Embryonic facial prominence (tissue), 1 donor: ENCODE results near the gene SAMD13.

Experiments
- DNase-seq: peaks from one replicate; pipeline ENCODE4 v3.0.0-alpha.2; 2016; ENCODE audit errors: extremely low spot score

SAMD13 gene

GRCh38 chr1:84345220-84345619 lies 43.7 kb downstream of the SAMD13 start:
- no peak for DNase-seq

- DNase-seq: no peak
These were observed 45.9 kb downstream of the SAMD13 start for GRCh38 chr1:84347271-84347931.

GRCh38 chr1:84347932-84348555 lies 46.5 kb downstream of the SAMD13 start:
- no peak for DNase-seq

- DNase-seq: no peak
These were observed 47.3 kb downstream of the SAMD13 start for GRCh38 chr1:84348759-84349158.

GRCh38 chr1:84350104-84350503 lies 48.6 kb downstream of the SAMD13 start:
- no peak for DNase-seq

- DNase-seq: no peak
These were observed 49.0 kb downstream of the SAMD13 start for GRCh38 chr1:84350550-84350949.

GRCh38 chr1:84352298-84353106 lies 51.0 kb downstream of the SAMD13 start:
- DNase-seq: no peak

- DNase-seq: no peak
These were observed 52.2 kb downstream of the SAMD13 start for GRCh38 chr1:84353695-84354094.

GRCh38 chr1:84355556-84355955 lies 54.0 kb downstream of the SAMD13 start:
- no peak for DNase-seq

GRCh38 chr1:84356881-84357280 lies 55.4 kb downstream of the SAMD13 start:
- DNase-seq: no peak

- DNase-seq: no peak
These were observed 57.2 kb downstream of the SAMD13 start for GRCh38 chr1:84358695-84359094.

- no peak for DNase-seq
These were observed 58.8 kb downstream of the SAMD13 start for GRCh38 chr1:84360316-84360715.

GRCh38 chr1:84361796-84362195 lies 60.3 kb downstream of the SAMD13 start:
- DNase-seq: no peak

GRCh38 chr1:84363019-84363418 lies 61.5 kb downstream of the SAMD13 start:
- no peak for DNase-seq

GRCh38 chr1:84363622-84364021 lies 62.1 kb downstream of the SAMD13 start:
- no peak for DNase-seq

- DNase-seq: no peak
These were observed 64.0 kb downstream of the SAMD13 start for GRCh38 chr1:84365225-84366221.

- no peak for DNase-seq
These were observed 65.3 kb downstream of the SAMD13 start for GRCh38 chr1:84366786-84367185.

- no peak for DNase-seq
These were observed 65.7 kb downstream of the SAMD13 start for GRCh38 chr1:84367219-84367618.

GRCh38 chr1:84368441-84368840 lies 66.9 kb downstream of the SAMD13 start:
- no peak for DNase-seq

GRCh38 chr1:84370266-84370665 lies 68.8 kb downstream of the SAMD13 start:
- no peak for DNase-seq

- no peak for DNase-seq
These were observed 69.4 kb downstream of the SAMD13 start for GRCh38 chr1:84370831-84371394.
